GM12878 (cell line): ENCODE results near the gene MOGAT3. TPM values are rescaled to one million over a fixed set of nuclear protein-coding genes. Genes with fewer than 3 reads are reported as not detected.

ENCODE experiments used
- ATAC-seq: fragments of 200-7000 bp; cut with Tn5 transposase; 3 replicates; pipeline ENCODE4 v1.9.1; 2020; ENCODE audit warnings: mild to moderate bottlenecking, moderate library complexity
- BruUV-seq: library from RNA; stranded (reverse); fragments of 400-500 nt; replicated peaks from 2 replicates; lab custom pipeline; 2021; lab: Mats Ljungman, UMichigan
- CTCF ChIA-PET: fragments of 300-600 bp; sonication (Branson Sonifier 250); formaldehyde crosslinking; extraction: SDS; loops from one replicate; lab custom pipeline; 2021; ENCODE audit warnings: inconsistent platforms; lab: Yijun Ruan, JAX
- POLR2A ChIA-PET: fragments of 350-600 bp; formaldehyde crosslinking; extraction: SDS; loops from one replicate; lab custom pipeline; 2021; ENCODE audit warnings: inconsistent platforms; lab: Charles Lee
- RAD21 ChIA-PET: fragments of 300-600 bp; sonication (Branson Sonifier 250); formaldehyde crosslinking; loops from one replicate; lab custom pipeline; 2023; ENCODE audit warnings: antibody characterized with exemption; ENCODE audit not compliant: unreplicated experiment; lab: Charles Lee
- SMC1A ChIA-PET: fragments of 300-600 bp; sonication (Branson Sonifier 250); formaldehyde crosslinking; loops from one replicate; lab custom pipeline; 2023; ENCODE audit not compliant: unreplicated experiment, uncharacterized antibody; lab: Charles Lee
- DNase-seq: peaks from one replicate; pipeline ENCODE4 v3.0.0-alpha.2; 2011; ENCODE audit warnings: low read depth, low spot score
- FAIRE-seq: peaks from 3 replicates; lab custom pipeline; 2011; peaks lifted over from hg19 to GRCh38; lab: Jason Lieb, UNC
- H2AFZ ChIP-seq: 2 replicates; pipeline ENCODE4 v1.6.0; 2011; ENCODE audit warnings: low read depth, low read length, control low read depth; ENCODE audit not compliant: control insufficient read depth
- H3K27ac ChIP-seq: 2 replicates; pipeline ENCODE4 v1.5.1; 2011; ENCODE audit warnings: control low read depth; ENCODE audit not compliant: control insufficient read depth, insufficient read depth
- H3K27me3 ChIP-seq, 2 experiments: replicated peaks in 1 of 2; 2 replicates each; pipeline versions ENCODE4 v1.6.0 to v1.6.1; 2011; ENCODE audit warnings: low read length in 1 of 2; ENCODE audit not compliant: control insufficient read depth in 2 of 2, insufficient read depth in 2 of 2
- H3K36me3 ChIP-seq, 2 experiments: 2 replicates each; pipeline ENCODE4 v1.5.1; 2011; ENCODE audit warnings: low read length in 1 of 2; ENCODE audit not compliant: control insufficient read depth in 2 of 2, insufficient read depth in 2 of 2
- H3K4me1 ChIP-seq: 2 replicates; pipeline ENCODE4 v1.6.1; 2011; ENCODE audit warnings: mild to moderate bottlenecking, low read length, moderate library complexity, mixed read lengths; ENCODE audit not compliant: control insufficient read depth, insufficient read depth
- H3K4me2 ChIP-seq: 2 replicates; pipeline ENCODE4 v1.6.0; 2011; ENCODE audit warnings: control low read depth; ENCODE audit not compliant: control insufficient read depth, insufficient read depth
- H3K4me3 ChIP-seq: fragments of 200-600 bp; sonication (generic); 2 replicates; pipeline ENCODE4 v1.5.1; 2016
- H3K79me2 ChIP-seq: 2 replicates; pipeline ENCODE4 v1.6.0; 2011; ENCODE audit warnings: low read length; ENCODE audit not compliant: control insufficient read depth, insufficient read depth
- H3K9ac ChIP-seq: 2 replicates; pipeline ENCODE4 v1.8.0; 2011; ENCODE audit warnings: low read length, control low read depth, mixed read lengths; ENCODE audit not compliant: control insufficient read depth, insufficient read depth
- H3K9me3 ChIP-seq: replicated peaks from 3 replicates; pipeline ENCODE4 v1.5.1; 2011; ENCODE audit warnings: mild to moderate bottlenecking, low read length; ENCODE audit not compliant: control insufficient read depth, insufficient read depth
- H4K20me1 ChIP-seq: 2 replicates; pipeline ENCODE4 v1.6.0; 2011; ENCODE audit not compliant: control insufficient read depth, insufficient read depth
- CBX3 ChIP-seq: fragments of 200-600 bp; sonication (generic); IDR thresholded peaks from 2 replicates; pipeline ENCODE4 v1.6.1; 2016; ENCODE audit warnings: low read depth, borderline replicate concordance
- CHD2 ChIP-seq: IDR thresholded peaks from 2 replicates; pipeline ENCODE4 v1.6.1; 2011; ENCODE audit warnings: low read depth, low read length, improper control_type of control experiment, borderline replicate concordance
- E4F1 ChIP-seq: fragments of 450-650 bp; IDR thresholded peaks from 2 replicates; pipeline ENCODE4 v1.6.1; 2018; ENCODE audit warnings: borderline replicate concordance, mild to moderate bottlenecking; ENCODE audit not compliant: partially characterized antibody
- EP300 ChIP-seq, 2 experiments: fragments of 150-350 bp in 1 of 2; IDR thresholded peaks; 2 replicates each; pipeline ENCODE4 v1.6.1; 2011 to 2012; ENCODE audit warnings: low read depth in 2 of 2, low read length in 2 of 2, borderline replicate concordance in 1 of 2, improper control_type of control experiment in 1 of 2, inconsistent platforms in 1 of 2; ENCODE audit not compliant: control insufficient read depth in 1 of 2
- ESRRA ChIP-seq: IDR thresholded peaks from 2 replicates; pipeline ENCODE4 v1.6.1; 2012; ENCODE audit warnings: mild to moderate bottlenecking, low read length, improper control_type of control experiment
- ETV6 ChIP-seq, 2 experiments: fragments of 450-650 bp in 1 of 2; IDR thresholded peaks in 1 of 2; conservative IDR thresholded peaks in 1 of 2; 2 replicates each; pipeline ENCODE4 v1.6.1; 2014; ENCODE audit warnings: antibody characterized with exemption in 1 of 2, borderline replicate concordance in 1 of 2, low read depth in 1 of 2, mild to moderate bottlenecking in 1 of 2, moderate library complexity in 1 of 2
- GATAD2B ChIP-seq: fragments of 450-650 bp; conservative IDR thresholded peaks from 2 replicates; pipeline ENCODE4 v1.6.1; 2017; ENCODE audit warnings: low read depth, mild to moderate bottlenecking, moderate library complexity
- MTA2 ChIP-seq: fragments of 450-650 bp; IDR thresholded peaks from 2 replicates; pipeline ENCODE4 v1.6.1; 2016; ENCODE audit warnings: low read depth, mild to moderate bottlenecking, moderate library complexity
- MTA3 ChIP-seq: IDR thresholded peaks from 2 replicates; pipeline ENCODE4 v1.6.1; 2012; ENCODE audit warnings: low read length, inconsistent platforms, borderline replicate concordance
- MYB ChIP-seq: fragments of 150-350 bp; IDR thresholded peaks from 2 replicates; pipeline ENCODE4 v1.6.1; 2014; ENCODE audit warnings: mild to moderate bottlenecking, low read depth, low read length, borderline replicate concordance
- NFYA ChIP-seq: IDR thresholded peaks from 2 replicates; pipeline ENCODE4 v1.6.1; 2011; ENCODE audit warnings: low read depth, mild to moderate bottlenecking, low read length, improper control_type of control experiment, borderline replicate concordance
- NKRF ChIP-seq: fragments of 450-650 bp; conservative IDR thresholded peaks from 2 replicates; pipeline ENCODE4 v1.6.1; 2017; ENCODE audit warnings: mild to moderate bottlenecking, moderate library complexity
- NR2F1 ChIP-seq: fragments of 450-650 bp; conservative IDR thresholded peaks from 2 replicates; pipeline ENCODE4 v1.6.1; 2017; ENCODE audit warnings: mild to moderate bottlenecking
- POU2F2 ChIP-seq: IDR thresholded peaks from 3 replicates; pipeline ENCODE4 v1.6.1; 2011; ENCODE audit warnings: low read depth, mild to moderate bottlenecking, low read length, borderline replicate concordance
- RELA ChIP-seq: fragments of 450-650 bp; IDR thresholded peaks from 2 replicates; pipeline ENCODE4 v1.8.0; 2014; ENCODE audit warnings: borderline replicate concordance; ENCODE audit not compliant: partially characterized antibody
- TBL1XR1 ChIP-seq: IDR thresholded peaks from 2 replicates; pipeline ENCODE4 v1.6.1; 2012; ENCODE audit warnings: low read depth, low read length, improper control_type of control experiment
- WRNIP1 ChIP-seq: IDR thresholded peaks from 2 replicates; pipeline ENCODE4 v1.6.1; 2011; ENCODE audit warnings: low read depth, low read length, improper control_type of control experiment, borderline replicate concordance
- WGBS: methylation state at CpG from one replicate; pipeline ENCODE4 v1.1.6; 2016; ENCODE audit warnings: low lambda C conversion rate; ENCODE audit not compliant: insufficient replicate concordance, insufficient coverage; ENCODE audit errors: missing lambda C conversion rate; 5-methylcytosine and 5-hydroxymethylcytosine counted together
- in situ Hi-C: fragments of 300-500 bp; cut with MboI; formaldehyde crosslinking; loops from 9 replicates; pipeline ENCODE4 v1.14.3; 2018; ENCODE audit warnings: mixed read lengths
- intact Hi-C: fragments of 100-400 bp; cut with micrococcal nuclease; formaldehyde crosslinking; loops from one replicate; pipeline ENCODE4 v1.14.2; 2022; ENCODE audit not compliant: unreplicated experiment
- polyA plus RNA-seq, 11 experiments: library from polyadenylated mRNA; depleted of rRNA in 4 of 11; unstranded in 6 of 11; stranded (reverse) in 5 of 11; fragments of >200 nt; fragmentation: Nextera tagmentation in 4 of 11; fragmentation: Illumina TruSeq in 1 of 11; extraction: Ambion mirVana in 4 of 11; extraction: Trizol in 1 of 11; gene quantifications; 1 replicate in 1 of 11; 2 replicates in 10 of 11; pipeline versions ENCODE4 v1.2.1 to v1.2.3, GENCODE V29; 2011 to 2016; ENCODE audit warnings: inconsistent platforms in 2 of 11, missing spikeins in 2 of 11, low read depth in 1 of 11
- total RNA-seq, 4 experiments: library from RNA; depleted of rRNA in 3 of 4; stranded (reverse); fragments of >200 nt in 3 of 4; fragmentation: Illumina TruSeq in 1 of 4; extraction: Trizol in 1 of 4; gene quantifications; 2 replicates each; pipeline versions ENCODE4 v1.2.1 to v1.2.3, GENCODE V29; 2013 to 2021

Gene MOGAT3
- total and polyA plus RNA-seq, 10 of the 15 experiments (the other 5 are each of a cell fraction or from before 2014, with no cell fraction given) = 0.11 TPM; not detected in 9

GRCh38 chr7:101205901-101206664, 5.2 kb upstream of the MOGAT3 start:
- peaks cover 0 to 3% of the 10 kb centered on the region in 2 experiments; a peak in 2 of 4 replicates for H3K36me3 ChIP-seq
- RAD21 ChIA-PET = no interaction called here
- DNase-seq (no peak), ATAC-seq (no peak), FAIRE-seq (no peak)
- intact Hi-C loops = no loop called here
- no peaks in the 10 kb centered on the region for H3K79me2 ChIP-seq
- no peaks in the 10 kb centered on the region; the same call in 1 of the 2 replicates for H3K4me1 ChIP-seq
- in situ Hi-C loops = no loop called here
- H4K20me1 ChIP-seq = no peaks in the 10 kb centered on the region
- no peak overlapping the region for H3K4me2 ChIP-seq
- no peaks in the 10 kb centered on the region for H3K9me3 ChIP-seq
- no peak overlapping the region for H2AFZ ChIP-seq
- WGBS = 84% methylated on average over 32 of the region's 32 CpGs
- CTCF ChIA-PET = interaction anchor here (1.1 to 2.2 kb wide), 2 partner anchors 14 to 77 kb away, joined by 3 to 8 read pairs; no protein-coding TSS in a partner anchor
- POLR2A ChIA-PET = interaction anchor here (1.1 to 1.5 kb wide), 2 partner anchors 12 to 46 kb away, joined by 3 to 4 read pairs; partner anchors contain the start of genes PLOD3 and ZNHIT1
- H3K4me3 ChIP-seq = no peak overlapping the region
- SMC1A ChIA-PET = no interaction called here
- H3K27ac ChIP-seq = no peak overlapping the region
- peaks cover 0 to 2% of the 10 kb centered on the region in 2 experiments; a peak in 2 of 4 replicates for H3K27me3 ChIP-seq
- no TSS peak for BruUV-seq
- no peak overlapping the region for H3K9ac ChIP-seq
- TF ChIP-seq CBX3 (no peak), EP300 (IDR thresholded peaks at IDR 0.05; ENCODE audit: borderline replicate concordance in 1 of 2, control insufficient read depth in 1 of 2, low read depth in 2 of 2, low read length in 2 of 2) (no peak), E4F1 (no peak), TBL1XR1 (no peak), ETV6 (conservative IDR thresholded peaks at IDR 0.05 in 1 of 2, IDR thresholded peaks at IDR 0.05 in 1 of 2; ENCODE audit: borderline replicate concordance in 1 of 2, low read depth in 1 of 2) (no peak), POU2F2 (no peak), WRNIP1 (no peak), GATAD2B (no peak), NFYA (no peak), NR2F1 (no peak), NKRF (no peak), ESRRA (no peak), MYB (no peak), CHD2 (no peak), MTA3 (no peak), RELA (no peak), MTA2 (no peak)
